NCI-H526 (cell line): ENCODE results near the gene CD72.
"Not testable (repeated sequence)": the region's sequence is repeated elsewhere in the genome, so short reads cannot be mapped to it uniquely, and the experiment has no call there.

Source experiments
- DNase-seq, 2 experiments: peaks; one replicate each; lab custom pipeline; 2025; lab: John Stamatoyannopoulos, UW

The CD72 gene

DNA sequence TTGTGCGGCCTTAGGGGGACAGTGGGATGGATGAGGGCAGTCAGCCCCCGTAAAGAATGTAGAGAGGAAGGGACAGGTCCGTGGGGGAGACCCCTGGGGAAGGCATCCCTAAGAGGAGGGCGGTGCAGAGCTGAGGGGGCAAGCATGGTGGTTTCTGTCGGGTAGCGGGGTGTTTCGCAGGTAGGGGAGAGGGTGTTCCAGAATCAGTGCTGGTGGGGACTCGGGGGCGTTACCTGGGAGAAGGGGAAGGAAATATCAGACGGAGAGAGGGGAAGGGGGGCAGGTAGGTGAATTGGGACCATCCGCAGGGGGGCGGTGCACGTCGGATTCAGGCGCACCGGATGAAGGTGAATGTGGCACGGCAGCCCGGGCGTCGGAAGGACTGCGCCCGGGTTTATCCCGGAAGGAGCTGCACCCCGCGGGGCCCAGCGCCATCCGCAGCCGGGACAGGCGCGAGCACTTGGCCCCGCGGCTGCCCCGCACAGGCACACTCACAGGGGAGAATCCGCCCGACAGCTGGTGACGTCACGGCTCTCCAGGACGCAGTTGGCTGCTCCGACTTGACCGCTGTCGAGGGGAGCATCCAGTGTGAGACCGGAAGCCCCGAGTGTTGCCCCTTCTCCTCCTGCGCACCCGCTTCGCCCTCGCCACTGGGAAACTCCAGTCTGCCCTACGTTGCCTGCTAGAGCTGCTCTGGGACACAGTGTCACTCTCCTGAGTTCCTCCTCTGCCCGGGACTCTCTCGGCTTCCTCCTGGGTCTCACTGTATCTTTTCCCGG is 1.3 kb downstream of the CD72 start:
- DNase-seq: peak; percentile 5 to 46

DNA sequence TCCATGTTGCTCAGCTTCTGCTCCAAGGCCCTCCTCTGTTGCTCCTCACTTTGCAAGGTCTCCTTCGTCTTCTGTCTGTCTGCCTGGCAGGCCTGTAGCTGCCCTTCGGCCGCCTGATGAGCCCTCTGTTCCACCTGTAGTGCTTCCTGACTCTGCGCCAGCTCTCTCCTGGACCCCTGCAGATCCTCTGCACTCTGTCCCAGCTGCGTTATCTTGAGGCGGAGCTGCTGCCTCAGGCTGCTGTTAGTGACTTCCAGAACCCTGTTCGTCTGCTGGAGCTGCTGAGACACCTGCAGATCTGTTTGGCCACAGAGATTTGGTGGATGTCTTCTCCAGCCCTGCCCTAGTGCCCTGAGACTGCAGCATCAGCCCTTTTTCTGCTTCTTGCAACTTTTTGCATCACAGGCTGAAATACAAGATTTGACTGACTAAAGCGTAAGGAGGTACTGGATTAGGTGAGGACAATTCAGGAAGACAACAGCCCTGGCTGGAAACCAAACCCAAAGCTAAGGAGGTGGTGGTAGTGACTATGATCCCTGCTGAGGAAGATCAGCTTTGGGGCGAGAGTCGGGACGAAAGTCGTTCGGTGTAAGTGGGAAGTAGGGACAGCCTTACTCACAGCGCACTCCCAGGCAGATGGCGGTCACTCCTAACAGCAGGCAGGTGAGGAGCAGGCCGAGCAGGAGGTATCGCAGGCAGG is 2.1 kb downstream of the CD72 start:
- no peak for DNase-seq

DNA sequence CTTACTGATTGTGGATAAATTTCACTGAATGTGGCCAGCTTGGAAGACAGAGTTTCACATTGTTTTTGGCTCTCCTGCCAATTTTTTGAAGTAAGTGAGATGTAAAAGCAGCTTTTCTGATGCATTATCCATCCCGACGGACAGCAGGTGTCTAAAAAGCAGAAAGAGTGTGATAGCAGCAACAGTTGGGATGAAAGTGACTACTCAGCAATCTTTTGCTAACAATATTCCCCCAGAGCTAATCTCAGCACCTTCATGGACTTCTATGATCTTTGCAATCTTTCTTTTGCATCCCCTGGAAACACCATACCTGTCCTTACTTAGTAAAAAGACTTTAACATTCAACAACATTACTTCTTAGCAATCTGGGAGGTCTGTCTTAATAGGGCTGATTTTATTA is 5.4 kb downstream of the CD72 start:
- no peak for DNase-seq

DNA sequence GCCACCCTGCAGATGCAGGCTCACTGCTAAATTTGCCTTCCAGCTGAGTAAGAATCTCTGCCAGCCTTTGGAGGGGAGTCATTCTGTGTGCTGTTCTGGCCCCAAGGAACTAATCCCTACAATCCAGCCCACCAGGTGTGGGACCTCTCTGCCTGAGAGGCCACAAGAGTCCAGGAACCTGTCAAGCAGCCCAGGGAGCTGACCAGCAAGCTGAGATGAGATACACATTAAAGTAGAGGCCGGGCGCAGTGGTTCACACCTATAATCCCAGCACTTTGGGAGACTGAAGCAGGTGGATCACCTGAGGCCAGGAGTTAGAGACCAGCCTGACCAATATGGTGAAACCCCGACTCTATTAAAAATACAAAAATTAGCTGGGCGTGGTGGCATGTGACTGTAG is 6.1 kb downstream of the CD72 start:
- not testable (repeated sequence) for DNase-seq

DNA sequence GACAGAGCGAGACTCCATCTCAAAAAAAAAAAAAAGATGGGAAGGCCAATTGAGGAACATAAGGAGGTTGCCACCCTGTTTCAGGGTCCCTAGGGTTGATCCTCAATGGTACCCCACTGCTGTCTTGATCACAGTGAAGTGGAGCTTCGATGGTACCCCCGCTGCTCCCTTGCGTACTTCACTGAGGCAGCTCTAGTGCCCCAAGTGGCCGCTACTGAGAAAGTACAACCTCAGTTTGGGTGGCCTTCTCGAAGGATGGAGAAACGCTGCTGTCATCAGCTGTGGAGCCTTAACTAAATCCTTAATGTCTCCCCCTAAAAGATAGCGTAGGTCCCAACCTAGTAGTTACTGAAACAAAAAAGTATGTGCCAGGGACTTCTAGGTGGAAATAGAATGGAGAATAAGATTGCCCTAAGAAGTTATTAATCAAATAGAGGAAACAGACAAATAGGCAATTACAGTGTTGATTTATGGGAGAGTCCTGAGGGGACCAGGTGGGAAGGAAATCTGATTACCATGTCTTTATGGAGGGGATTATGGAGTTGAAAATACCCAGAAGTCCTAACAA is 6.9 kb downstream of the CD72 start:
- peak in 1 of 2 experiments; percentile 38 for DNase-seq

DNA sequence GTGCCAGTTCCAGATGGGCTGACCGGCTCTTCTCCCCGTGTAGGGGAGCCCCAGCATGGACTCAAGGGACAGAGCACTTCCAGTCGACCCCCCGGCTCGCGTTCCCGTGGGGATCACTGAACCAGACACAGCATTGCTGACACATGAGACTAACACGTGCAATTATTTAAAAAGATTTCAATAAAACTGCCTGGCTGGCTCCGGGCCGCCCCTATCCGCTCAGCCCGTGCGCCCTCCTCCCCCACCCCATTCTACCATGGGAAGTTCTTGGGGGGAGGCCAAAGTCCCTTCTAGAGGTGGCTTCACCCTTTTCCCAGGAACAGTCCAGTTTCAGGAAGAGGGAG is 8.4 kb downstream of the CD72 start:
- no peak for DNase-seq

DNA sequence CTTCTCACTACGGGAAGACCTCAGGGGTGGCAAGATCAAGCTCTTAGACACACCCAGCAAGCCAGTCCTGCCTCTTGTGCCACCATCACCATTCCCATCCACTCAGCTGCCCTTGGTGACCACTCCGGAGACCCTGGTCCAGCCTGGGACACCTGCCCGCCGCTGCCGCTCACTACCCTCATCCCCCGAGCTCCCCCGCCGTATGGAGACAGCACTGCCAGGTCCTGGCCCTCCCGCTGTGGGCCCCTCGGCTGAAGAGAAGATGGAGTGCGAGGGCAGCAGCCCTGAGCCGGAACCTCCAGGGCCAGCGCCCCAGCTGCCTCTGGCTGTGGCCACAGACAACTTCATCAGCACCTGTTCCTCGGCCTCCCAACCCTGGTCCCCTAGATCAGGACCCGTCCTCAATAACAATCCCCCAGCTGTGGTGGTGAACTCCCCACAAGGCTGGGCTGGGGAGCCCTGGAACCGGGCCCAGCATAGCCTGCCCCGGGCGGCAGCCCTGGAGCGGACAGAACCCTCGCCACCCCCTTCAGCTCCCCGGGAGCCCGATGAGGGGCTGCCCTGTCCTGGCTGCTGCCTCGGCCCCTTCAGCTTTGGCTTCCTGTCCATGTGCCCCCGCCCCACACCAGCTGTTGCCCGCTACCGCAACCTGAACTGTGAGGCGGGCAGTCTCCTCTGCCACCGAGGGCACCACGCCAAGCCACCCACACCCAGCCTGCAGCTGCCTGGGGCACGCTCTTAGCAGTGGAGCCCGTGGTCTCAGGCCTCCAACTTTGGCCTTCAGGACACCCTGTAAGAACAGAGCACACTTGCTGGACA is 9.0 kb downstream of the CD72 start:
- DNase-seq: no peak

DNA sequence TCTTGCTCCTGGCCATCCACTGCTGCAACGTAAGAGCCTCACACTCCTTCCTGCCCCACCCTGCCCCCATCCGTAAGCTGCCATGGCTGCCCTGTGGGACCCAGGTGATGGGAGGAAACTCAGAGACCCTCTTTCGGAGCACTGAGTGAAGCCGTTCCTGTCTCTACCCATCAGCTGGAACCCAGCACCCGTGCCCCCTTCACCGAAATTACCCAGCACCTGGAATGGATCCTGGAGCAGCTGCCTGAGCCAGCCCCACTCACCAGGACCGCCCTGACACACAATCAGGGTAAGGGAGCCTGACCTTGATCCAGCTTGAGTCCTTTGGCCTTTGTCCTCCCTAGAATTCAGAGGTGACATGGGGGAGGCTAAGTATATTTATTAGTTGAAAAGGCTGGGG is 10.0 kb downstream of the CD72 start:
- DNase-seq: no peak

DNA sequence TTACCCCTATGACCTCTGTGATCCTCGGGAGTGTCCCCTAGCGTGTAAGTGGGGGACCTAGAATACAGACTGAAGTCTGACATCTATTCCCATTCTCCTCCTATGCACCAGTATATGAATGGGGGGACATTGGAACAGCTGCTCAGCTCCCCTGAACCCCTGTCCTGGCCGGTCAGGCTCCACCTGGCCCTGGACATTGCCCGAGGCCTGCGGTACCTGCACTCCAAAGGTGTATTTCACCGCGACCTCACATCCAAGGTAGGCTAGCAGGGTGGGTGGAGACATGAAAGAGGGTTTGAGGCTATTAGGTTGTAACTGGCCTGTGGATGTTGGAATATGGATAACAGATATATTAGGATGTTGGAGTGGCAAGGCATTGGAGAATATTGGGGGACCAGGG is 11.5 kb downstream of the CD72 start:
- DNase-seq: no peak

DNA sequence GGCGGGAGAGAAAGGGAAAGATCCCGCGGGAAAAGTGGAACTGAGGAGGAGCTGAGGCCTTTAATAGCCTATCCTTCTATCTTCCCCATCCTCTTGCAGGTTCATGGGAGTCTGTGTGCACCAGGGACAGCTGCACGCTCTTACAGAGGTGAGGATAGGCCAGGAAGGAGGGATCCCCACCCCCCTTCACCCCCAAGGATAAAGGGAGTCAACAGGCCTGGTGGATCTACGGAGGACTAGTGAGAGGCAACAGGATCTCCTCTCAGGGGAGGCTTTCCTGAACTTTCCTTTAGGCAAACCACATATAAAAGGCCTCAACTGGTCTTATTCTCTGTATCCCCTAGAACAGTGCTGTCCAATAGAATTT is 12.1 kb downstream of the CD72 start:
- peak in 1 of 2 experiments; percentile 55 for DNase-seq

DNA sequence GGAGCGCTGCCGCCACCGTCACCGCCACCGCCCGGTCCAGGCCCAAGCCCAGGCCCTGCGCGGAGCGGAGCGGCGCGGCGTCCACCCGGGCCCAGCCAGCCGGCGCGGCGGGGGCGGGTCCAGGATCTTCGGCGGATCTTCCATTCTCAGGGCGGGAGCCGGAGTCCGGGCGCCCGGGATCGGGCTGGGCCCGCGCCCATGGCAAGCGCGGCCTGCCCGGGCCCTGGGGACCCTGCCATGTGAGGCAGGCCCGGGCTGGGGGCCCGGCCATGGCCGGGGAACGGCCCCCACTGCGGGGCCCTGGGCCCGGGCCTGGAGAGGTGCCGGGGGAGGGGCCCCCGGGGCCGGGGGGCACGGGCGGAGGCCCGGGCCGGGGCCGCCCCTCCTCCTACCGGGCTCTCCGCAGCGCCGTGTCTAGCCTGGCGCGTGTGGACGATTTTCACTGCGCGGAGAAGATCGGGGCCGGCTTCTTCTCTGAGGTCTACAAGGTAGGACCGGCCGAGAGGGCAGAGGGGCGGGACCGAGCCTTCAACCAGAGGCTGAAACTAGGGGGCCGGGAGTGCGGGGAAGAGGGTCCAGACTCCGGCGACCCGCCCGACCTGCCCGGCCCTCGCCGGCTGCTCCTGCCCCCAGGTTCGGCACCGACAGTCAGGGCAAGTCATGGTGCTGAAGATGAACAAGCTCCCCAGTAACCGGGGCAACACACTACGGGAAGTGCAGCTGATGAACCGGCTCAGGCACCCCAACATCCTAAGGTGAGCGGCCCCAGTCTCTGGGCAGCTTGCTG is 12.7 kb downstream of the CD72 start:
- DNase-seq: peak in 1 of 2 experiments; percentile 76

DNA sequence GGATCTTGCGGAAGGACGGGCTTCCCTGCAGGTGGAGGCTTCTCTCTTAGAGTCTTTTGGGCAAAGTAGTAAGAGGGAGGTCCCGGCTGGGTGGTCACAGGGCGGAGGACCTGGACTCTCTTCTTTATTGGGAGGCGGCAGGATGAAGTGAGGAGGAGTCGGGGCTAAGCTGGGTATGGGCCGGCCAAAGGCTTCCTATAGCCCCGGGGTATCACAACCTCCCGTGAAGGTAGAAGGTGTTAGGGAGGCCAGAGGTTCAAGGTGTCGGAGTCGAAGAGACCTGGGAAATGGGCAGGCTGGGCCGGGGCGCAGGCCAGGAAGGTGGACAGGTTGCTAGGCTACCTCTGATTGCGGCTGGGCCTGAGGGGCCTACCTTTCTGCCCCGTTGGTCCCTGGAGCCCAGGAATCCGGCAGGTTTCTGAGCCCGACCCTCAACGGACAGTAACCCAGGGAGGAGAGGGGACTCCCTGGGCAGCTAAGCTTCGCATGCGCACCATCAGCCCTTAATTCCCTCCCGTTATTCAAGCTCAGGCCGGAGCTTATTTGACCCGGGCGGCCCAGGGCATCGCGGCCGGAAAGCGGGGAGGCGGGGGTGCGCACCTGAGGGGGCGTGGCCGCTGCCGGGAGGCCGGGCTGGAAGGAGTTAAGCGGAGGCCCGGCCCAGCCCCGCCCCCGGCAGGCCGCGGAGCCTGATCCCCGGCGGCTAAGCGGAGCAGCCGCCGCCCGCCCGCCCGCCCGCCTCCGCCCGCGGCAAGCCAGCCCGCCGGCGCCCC is 13.4 kb downstream of the CD72 start, which contains the start of gene TESK1:
Gene TESK1, plus strand, starts transcription at position 685 of the 773 bp plus-strand sequence. CDS start 358 bp downstream, outside the sequence.
- DNase-seq: peak; percentile 64 to 86

DNA sequence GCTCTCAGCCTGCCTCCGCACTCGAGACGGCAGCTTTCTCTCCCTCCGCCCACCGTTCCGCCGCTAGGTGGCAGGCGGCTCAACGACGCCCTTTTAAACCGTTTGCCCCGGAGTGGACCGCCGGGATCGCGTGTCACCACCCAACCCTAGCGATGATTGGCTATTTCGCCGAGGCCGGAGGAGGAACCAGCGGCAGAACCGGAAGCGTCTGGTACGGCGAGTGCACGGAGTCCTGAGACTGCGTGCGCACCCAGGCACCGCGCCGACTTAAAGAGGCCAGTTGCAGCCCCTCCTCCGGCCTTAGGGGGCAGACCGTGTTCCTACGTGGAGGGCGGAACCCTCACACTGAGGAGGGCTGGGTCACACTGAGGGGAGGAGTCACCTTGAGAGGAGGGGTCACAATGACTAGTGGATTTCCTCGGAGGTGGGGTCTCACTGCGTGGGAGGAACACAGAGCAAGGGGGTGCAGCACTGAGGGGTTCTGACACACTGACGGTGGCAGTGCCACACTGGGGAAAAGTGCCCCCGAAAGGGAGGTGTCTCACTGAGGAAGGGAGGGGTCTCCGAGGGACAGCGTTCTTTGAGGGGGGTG is 14.1 kb downstream of the CD72 start:
- DNase-seq: peak; percentile 99

DNA sequence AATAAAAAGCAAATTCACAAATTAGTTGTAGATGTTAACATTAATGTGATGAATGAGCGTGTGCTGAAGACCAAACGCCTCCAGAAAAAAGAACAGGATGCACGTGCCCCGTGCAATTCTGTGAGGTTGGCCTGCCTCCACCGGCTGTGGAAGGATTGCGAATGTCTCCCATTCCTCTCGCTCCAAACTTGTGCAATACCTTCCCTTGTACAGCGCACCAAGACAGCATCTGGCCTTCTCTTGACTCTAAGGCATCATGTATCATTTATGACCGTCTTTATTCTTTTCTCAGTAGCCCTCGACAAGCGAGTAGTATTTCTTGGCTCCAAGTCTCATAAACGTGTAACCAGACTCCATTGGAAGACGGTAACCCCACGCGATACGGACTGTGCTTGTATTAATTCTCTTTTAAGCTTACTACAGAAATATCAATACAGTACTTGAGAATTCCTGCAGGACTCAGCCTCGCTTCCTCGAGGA is 14.7 kb downstream of the CD72 start:
- DNase-seq: peak; percentile 43 to 48

DNA sequence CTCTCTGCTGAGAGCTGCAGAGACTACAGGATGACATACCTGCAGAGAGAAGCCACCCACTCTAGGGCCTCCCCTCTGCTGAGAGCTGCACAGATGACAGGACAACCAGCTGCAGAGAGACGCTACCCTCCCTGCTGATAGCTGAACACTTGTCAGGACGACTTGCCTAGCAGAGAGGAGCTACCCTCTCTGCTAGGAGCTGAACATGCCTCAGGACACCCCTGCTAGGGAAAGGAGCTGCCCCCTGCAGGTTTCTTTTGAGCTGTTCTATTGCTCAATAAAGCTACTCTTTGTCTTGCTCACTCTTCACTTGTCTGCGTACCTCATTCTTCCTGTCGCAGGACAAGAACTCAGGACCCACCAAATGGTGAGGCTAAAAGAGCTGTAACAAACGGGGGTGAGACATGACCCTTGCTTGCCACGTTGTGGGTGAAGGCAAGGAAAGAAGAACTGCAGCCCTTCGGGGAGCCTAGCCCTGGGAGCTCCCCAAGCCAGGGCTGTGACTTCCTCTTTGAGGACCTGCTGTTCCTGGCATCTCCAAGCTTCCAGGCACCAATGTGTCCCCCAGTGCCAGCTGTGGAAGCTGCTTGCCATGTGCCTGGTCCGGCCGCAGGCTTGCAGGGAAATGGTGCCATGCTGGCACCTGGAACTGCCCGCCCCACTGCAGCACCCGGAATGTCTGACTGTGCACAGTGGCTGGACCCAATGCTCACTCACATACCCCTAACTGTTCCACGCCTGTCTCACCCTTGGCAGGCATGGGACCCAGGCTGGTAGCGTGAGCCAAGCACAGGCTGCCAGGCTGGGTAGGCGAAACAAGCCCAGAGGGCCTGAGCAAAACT is 18.2 kb downstream of the CD72 start:
- DNase-seq: no peak

DNA sequence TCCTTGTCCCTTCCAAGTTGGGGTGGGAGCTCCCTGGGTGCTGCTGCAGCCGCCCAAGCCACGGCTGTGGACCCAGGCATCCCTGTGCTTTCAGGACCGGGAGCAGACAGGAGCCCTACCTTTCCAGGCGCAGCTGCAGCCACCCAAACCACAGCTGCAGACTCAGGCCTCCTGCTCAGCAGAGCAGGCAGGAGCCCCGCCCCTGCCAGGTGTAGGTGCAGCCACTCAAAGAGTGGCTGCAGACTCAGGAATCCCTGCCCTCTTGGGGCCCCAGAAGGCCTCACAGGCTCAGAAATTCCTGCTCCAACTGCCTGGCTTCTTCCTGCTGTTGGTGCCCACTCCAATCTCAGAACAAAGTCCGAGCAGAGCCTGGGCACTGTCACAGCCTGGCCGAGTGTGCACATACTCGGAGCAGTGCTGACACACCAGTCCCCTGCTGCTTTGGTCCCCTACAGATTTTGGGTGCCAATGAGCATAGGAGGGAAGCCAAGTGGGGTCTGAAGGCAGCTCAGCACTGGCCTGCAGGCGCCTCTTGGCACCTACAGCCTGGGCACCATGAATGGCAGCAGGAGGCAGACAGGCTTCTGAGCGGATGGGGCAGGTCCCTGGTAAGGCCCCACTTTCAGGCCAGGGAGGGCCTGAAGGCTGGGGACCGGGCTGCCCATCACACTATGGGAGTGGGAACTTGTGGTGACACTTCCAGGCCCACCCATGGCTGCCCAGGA is 19.2 kb downstream of the CD72 start:
- peak in 1 of 2 experiments; percentile 31 for DNase-seq

DNA sequence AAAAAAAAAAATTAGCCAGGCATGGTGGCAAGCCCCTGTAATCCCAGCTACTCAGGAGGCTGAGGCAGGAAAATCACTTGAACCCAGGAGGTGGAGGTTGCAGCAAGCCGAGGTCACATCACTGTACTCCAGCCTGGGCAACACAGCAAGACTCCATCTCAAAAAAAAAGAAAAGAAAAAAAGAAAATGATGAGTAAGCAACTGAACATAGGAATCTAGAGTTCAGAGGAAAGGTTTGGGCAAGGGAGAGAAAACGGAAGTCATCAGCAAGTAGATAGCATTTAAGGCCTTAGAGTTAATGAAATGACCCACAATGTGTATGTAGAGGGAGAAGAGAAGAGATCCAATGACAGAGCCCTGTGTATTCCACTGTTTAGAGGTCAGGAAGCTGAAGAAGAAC is 21.3 kb downstream of the CD72 start:
- DNase-seq: not testable (repeated sequence)

DNA sequence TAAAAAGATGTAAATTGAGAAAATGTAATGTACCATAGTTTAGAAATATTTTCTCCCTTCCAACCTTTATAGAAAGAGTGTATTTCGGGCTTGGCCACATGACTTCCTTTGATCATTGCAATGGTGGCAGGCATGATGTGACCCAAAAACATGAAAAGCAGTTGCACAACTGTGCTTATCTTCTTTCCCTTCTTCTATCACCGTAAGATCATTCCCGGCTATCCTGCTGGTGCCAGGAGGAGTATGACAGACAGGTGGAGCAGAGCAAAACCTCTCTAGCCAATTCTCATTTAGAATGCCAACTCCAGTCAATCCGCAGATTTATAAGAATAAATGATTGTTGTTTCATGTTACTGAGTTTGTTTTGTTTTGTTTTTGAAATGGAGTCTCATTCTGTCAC is 23.7 kb downstream of the CD72 start:
- no peak for DNase-seq

DNA sequence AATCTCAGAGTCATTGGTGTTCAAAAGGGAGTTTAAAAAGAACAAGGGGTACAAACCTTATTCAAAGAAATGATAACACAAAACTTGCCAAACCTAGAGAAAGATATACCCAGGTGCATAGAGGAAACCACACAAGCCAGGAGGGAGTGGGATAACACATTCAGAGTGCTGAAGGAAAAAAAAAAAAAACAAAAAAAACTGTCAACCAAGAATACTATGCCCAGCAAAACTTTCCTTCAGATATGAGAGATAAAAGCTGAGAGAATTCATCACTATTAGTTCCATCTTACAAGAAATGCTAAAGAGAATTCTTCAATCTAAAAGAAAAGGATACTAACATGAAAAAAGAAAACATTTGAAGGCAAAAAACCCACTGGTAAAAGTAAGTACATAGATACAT is 24.6 kb downstream of the CD72 start:
- DNase-seq: no peak
